GM21529 (cell line): Measurements from ENCODE around the gene ALG14.

ENCODE experiments used
- ATAC-seq: cut with Tn5 transposase; IDR thresholded peaks from one replicate; pipeline ENCODE4 v1.9.1; 2021; ENCODE audit not compliant: unreplicated experiment

The ALG14 gene

GRCh38 chr1:94986783-94987182 lies 86.0 kb downstream of the ALG14 start:
- ATAC-seq: no peak

GRCh38 chr1:94983171-94983739 lies 89.5 kb downstream of the ALG14 start:
- ATAC-seq: no peak

GRCh38 chr1:94982398-94982797 lies 90.4 kb downstream of the ALG14 start:
- ATAC-seq: no peak

- no peak for ATAC-seq
Observed at GRCh38 chr1:94981575-94981973, 91.2 kb downstream of the ALG14 start.

- no peak for ATAC-seq
Observed at GRCh38 chr1:94980582-94981574, 91.9 kb downstream of the ALG14 start.

GRCh38 chr1:94979656-94980581 lies 92.8 kb downstream of the ALG14 start:
- ATAC-seq: no peak

GRCh38 chr1:94979131-94979530 lies 93.6 kb downstream of the ALG14 start:
- no peak for ATAC-seq

GRCh38 chr1:94978401-94978800 lies 94.3 kb downstream of the ALG14 start:
- ATAC-seq: no peak

- no peak for ATAC-seq
Observed at GRCh38 chr1:94976971-94977548, 95.7 kb downstream of the ALG14 start.

- no peak for ATAC-seq
Observed at GRCh38 chr1:94974824-94975223, 97.9 kb downstream of the ALG14 start.

- ATAC-seq: no peak
Observed at GRCh38 chr1:94974241-94974640, 98.5 kb downstream of the ALG14 start.

- no peak for ATAC-seq
Observed at GRCh38 chr1:94973309-94973922, 99.3 kb downstream of the ALG14 start.

GRCh38 chr1:94971491-94971924 lies 101.2 kb downstream of the ALG14 start:
- ATAC-seq: no peak

- ATAC-seq: no peak
Observed at GRCh38 chr1:94970783-94971182, 102.0 kb downstream of the ALG14 start.

- ATAC-seq: no peak
Observed at GRCh38 chr1:94969137-94969536, 103.6 kb downstream of the ALG14 start.

GRCh38 chr1:94966033-94966432 lies 106.7 kb downstream of the ALG14 start:
- no peak for ATAC-seq

- no peak for ATAC-seq
Observed at GRCh38 chr1:94963864-94964263, 108.9 kb downstream of the ALG14 start.

GRCh38 chr1:94962409-94963265 lies 110.1 kb downstream of the ALG14 start:
- ATAC-seq: peak; percentile 97

- ATAC-seq: no peak
Observed at GRCh38 chr1:94961988-94962387, 110.8 kb downstream of the ALG14 start.
